T-helper 17 cell (primary cell): ENCODE data around the gene PLCB4. TPM values are rescaled to one million over a fixed set of nuclear protein-coding genes. Genes with fewer than 3 reads are reported as not detected.

Experiments
- ATAC-seq: fragments of 150-1000 bp; cut with Tn5 transposase; 2 replicates; pipeline ENCODE4 v1.10.0; 2021; ENCODE audit warnings: mild to moderate bottlenecking, moderate library complexity
- DNase-seq, 3 donors: peaks; one replicate each; pipeline versions ENCODE4 v3.0.0 to v3.0.0-alpha.2; 2020 to 2021
- H3K9me3 ChIP-seq: one replicate; pipeline ENCODE4 v1.7.0; 2013; ENCODE audit warnings: low read length, mild to moderate bottlenecking; ENCODE audit not compliant: control insufficient read depth, poor library complexity, severe bottlenecking
- H3K27ac Mint-ChIP-seq: one replicate; pipeline ENCODE4 v1.8.0; 2022; ENCODE audit warnings: mild to moderate bottlenecking, moderate library complexity, mixed read lengths
- H3K27me3 Mint-ChIP-seq: one replicate; pipeline ENCODE4 v1.8.0; 2022; ENCODE audit warnings: mixed read lengths
- H3K36me3 Mint-ChIP-seq: one replicate; pipeline ENCODE4 v1.8.0; 2022; ENCODE audit warnings: low read depth, mixed read lengths
- H3K4me1 Mint-ChIP-seq: one replicate; pipeline ENCODE4 v1.8.0; 2022; ENCODE audit warnings: mild to moderate bottlenecking, mixed read lengths
- H3K4me3 Mint-ChIP-seq: one replicate; pipeline ENCODE4 v1.8.0; 2022; ENCODE audit warnings: mild to moderate bottlenecking, moderate library complexity, mixed read lengths
- total RNA-seq, 4 donors: library from RNA in 2 of 4; stranded (reverse) in 2 of 4; gene quantifications; one replicate each; pipeline ENCODE4 v1.2.3 and lab custom pipeline; 2022 to 2026

Gene PLCB4
- total RNA-seq, 2 donors from 2014 or later: 0.52 TPM; not detected in 1

- Mint-ChIP-seq H3K4me3 (no peak overlapping the region), H3K27me3 (no peaks in the 10 kb centered on the region), H3K4me1 (no peaks in the 10 kb centered on the region), H3K27ac (no peak overlapping the region), H3K36me3 (no peaks in the 10 kb centered on the region)
- DNase-seq (no peak), ATAC-seq (no peak)
- H3K9me3 ChIP-seq: no peaks in the 10 kb centered on the region
Measured at GRCh38 chr20:9279918-9280401, 211.1 kb downstream of the PLCB4 start.

DNA sequence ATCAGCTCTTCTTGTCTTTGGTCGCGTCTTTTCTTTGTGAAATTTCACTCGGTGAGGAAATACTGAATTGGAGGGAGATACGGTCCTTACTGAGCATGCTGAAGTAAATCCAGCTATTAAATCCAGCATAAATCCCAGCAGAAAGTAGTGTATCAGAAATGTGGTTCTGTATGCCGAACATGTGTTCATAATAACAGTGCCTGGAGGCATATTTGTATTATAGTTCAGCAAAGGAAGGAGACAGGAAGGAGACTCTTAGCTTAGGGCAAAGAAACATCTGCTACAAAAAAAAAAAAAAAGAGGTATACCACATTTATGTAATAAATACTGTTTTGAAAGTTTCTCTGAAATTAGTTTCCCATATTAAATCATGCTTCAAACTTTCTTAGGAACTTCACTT lies 211.8 kb downstream of the PLCB4 start:
- H3K4me1 Mint-ChIP-seq: no peaks in the 10 kb centered on the region
- no peak for DNase-seq
- no peak for ATAC-seq
- no peak overlapping the region for H3K27ac Mint-ChIP-seq
- H3K9me3 ChIP-seq: no peaks in the 10 kb centered on the region
- no peak overlapping the region for H3K4me3 Mint-ChIP-seq
- no peaks in the 10 kb centered on the region for H3K27me3 Mint-ChIP-seq
- H3K36me3 Mint-ChIP-seq: no peaks in the 10 kb centered on the region

DNA sequence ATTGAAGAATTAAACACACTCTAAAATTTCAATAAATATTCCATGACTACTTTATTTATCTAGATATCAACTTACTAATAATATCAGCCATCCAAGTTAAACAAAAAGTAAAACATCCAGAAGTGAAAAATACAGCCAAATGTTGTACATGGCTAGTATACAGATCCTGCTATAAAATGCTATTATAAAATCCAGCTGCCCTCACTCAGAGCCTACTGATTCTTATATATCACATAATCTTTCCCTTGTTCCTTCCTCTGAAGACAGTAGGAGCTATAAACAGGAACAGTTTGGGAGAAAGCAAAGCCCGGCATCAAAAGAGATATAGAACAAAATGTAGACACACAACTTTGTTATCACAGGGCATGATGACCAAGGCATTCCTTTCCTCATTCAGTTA lies 212.9 kb downstream of the PLCB4 start:
- H3K27me3 Mint-ChIP-seq: no peaks in the 10 kb centered on the region
- ATAC-seq: no peak
- no peaks in the 10 kb centered on the region for H3K4me1 Mint-ChIP-seq
- no peaks in the 10 kb centered on the region for H3K36me3 Mint-ChIP-seq
- no peak overlapping the region for H3K4me3 Mint-ChIP-seq
- H3K9me3 ChIP-seq: no peaks in the 10 kb centered on the region
- H3K27ac Mint-ChIP-seq: no peak overlapping the region
- DNase-seq: no peak

GRCh38 chr20:9285617-9286016 lies 216.7 kb downstream of the PLCB4 start:
- Mint-ChIP-seq H3K4me1 (no peaks in the 10 kb centered on the region), H3K4me3 (no peak overlapping the region), H3K27ac (no peak overlapping the region), H3K27me3 (no peaks in the 10 kb centered on the region), H3K36me3 (no peaks in the 10 kb centered on the region)
- no peaks in the 10 kb centered on the region for H3K9me3 ChIP-seq
- ATAC-seq (no peak), DNase-seq (no peak)

DNA sequence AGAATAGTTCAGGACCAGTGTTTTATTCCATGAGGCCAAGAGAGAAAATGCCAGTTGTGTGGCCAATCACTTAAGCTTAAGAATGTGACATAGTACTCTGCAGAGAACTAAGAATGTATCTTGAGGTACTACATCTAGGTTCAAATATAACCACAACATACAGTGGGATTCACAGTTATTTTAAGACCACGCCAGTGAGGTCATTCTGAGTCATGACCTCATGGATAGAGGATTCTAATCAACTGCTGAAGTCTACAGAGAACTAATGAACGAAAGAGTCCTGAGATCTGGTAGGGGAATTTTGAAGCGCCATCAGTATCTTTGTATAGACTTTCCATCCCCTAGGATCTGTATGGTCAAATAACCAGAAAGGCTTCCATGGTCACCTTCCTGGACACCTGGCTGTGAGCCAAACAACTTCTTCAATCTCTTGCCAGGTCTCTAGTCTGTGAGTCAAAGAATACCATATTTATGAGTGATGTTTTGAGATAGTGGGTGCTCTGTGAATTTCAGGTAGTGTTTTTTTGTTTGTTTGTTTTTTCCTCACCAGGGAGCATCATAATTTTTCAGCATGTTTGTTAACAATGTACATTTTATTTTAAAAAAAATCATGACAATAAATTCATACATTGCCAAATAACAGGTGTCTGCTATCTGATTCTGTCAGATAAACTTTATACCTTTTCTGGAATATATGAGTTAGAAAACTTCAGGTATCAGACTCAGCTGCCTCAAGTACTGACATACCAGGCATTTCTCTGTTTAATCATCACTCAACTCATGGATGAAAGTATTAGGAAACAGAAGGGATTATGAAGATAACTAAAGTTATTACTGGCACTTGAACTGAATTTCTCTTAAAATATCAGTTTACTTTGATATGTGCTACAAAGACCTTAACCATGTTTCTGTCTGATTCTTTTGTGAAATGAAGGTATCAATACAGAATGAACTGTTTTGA lies 217.9 kb downstream of the PLCB4 start:
- no peaks in the 10 kb centered on the region for H3K9me3 ChIP-seq
- Mint-ChIP-seq H3K27me3 (no peaks in the 10 kb centered on the region), H3K36me3 (no peaks in the 10 kb centered on the region), H3K4me3 (no peak overlapping the region), H3K27ac (no peak overlapping the region), H3K4me1 (no peaks in the 10 kb centered on the region)
- DNase-seq (no peak), ATAC-seq (no peak)

DNA sequence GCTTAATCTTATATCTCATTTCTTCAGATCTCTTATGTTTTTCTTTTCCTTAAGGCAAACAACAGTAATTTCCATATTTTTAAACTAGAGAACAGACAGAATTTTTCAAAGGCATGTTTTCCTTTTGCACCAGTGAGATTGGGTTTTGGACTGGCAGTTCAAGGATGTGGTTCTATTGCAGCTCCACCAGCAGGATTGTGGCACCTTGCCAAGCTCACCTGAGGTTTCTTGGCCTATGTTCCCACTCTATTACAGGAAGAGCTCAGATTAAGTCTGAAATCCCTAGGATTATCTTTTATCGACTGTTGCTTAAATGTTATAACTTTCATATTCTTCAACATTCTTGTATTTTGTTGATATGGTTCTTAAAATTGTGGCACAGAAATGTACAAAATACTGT lies 218.9 kb downstream of the PLCB4 start:
- DNase-seq (no peak), ATAC-seq (no peak)
- Mint-ChIP-seq H3K27me3 (no peaks in the 10 kb centered on the region), H3K4me3 (no peak overlapping the region), H3K27ac (no peak overlapping the region), H3K4me1 (no peaks in the 10 kb centered on the region), H3K36me3 (no peaks in the 10 kb centered on the region)
- no peaks in the 10 kb centered on the region for H3K9me3 ChIP-seq

GRCh38 chr20:9290331-9290730 lies 221.4 kb downstream of the PLCB4 start:
- no peaks in the 10 kb centered on the region for H3K9me3 ChIP-seq
- Mint-ChIP-seq H3K27me3 (no peaks in the 10 kb centered on the region), H3K36me3 (no peaks in the 10 kb centered on the region), H3K4me3 (no peak overlapping the region), H3K27ac (no peak overlapping the region), H3K4me1 (no peaks in the 10 kb centered on the region)
- ATAC-seq: no peak
- DNase-seq: no peak

DNA sequence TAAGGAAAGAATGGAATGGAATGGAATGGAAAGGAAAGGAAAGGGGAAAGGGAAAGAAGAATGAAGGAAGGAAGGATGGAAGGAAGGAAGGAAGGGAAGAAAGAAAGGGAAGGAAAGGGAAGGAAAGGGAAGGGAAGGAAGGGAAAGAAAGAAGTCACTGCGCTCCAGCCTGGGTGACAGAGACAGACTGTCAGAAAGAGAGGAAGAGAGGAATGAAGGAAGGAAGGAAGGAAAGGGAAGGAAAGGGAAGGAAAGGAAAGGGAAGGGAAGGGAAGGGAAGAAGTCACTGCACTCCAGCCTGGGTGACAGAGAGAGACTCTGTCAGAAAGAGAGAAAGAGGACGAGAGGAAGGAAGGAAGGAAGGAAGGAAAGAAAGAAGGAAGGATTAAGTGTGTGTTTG lies 224.3 kb downstream of the PLCB4 start:
- Mint-ChIP-seq H3K4me1 (no peaks in the 10 kb centered on the region), H3K36me3 (no peaks in the 10 kb centered on the region), H3K4me3 (no peak overlapping the region), H3K27me3 (no peaks in the 10 kb centered on the region), H3K27ac (no peak overlapping the region)
- H3K9me3 ChIP-seq: no peaks in the 10 kb centered on the region
- DNase-seq: no peak
- no peak for ATAC-seq

DNA sequence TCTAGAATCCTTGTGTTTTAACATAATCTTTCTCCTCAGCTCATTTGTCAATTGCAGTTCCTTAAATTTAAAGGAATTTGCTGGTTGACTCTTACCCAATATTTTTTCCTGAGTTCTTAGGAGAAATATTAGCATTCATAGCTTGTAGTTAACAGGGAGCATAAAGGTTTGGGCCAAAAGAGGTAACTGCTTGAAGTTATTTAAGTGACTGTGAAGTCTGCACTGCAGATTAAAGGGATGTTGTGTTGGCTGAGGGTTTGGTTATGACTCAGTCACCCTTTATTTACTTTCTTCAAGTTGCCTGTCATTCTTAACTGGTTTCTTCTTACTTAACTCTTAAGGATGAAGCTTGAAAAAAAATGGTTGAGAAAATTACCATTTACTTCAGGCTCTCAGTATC lies 225.2 kb downstream of the PLCB4 start:
- Mint-ChIP-seq H3K36me3 (no peaks in the 10 kb centered on the region), H3K4me3 (no peak overlapping the region), H3K27me3 (no peaks in the 10 kb centered on the region), H3K27ac (no peak overlapping the region), H3K4me1 (no peaks in the 10 kb centered on the region)
- DNase-seq (no peak), ATAC-seq (no peak)
- H3K9me3 ChIP-seq: no peaks in the 10 kb centered on the region

- DNase-seq: no peak
Measured at GRCh38 chr20:9298906-9299305, 230.0 kb downstream of the PLCB4 start.

DNA sequence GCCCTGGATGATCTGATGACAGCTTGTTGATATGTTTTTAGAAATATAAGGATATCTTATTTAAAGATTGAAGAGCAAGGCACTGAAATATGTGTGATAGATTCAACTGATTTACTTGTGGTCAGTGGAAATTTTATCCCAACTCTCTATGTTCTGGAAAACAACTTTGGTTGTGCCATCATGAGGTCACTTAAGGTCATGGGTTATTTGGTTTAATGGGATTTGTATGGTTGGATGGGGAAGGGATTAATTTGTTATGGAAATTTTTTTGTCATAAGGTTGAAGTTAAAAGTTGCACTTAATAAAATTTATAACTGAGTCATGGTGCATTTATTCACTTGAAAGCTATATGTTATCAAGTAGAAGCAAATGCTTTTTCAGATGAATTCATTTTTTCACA lies 231.2 kb downstream of the PLCB4 start:
- DNase-seq (no peak), ATAC-seq (no peak)
- Mint-ChIP-seq H3K4me3 (no peak overlapping the region), H3K27ac (no peak overlapping the region), H3K4me1 (no peaks in the 10 kb centered on the region), H3K36me3 (no peaks in the 10 kb centered on the region), H3K27me3 (no peaks in the 10 kb centered on the region)
- H3K9me3 ChIP-seq: no peaks in the 10 kb centered on the region

More at GRCh38 chr20:9298906-9299305, 230.0 kb downstream of the PLCB4 start:
- ATAC-seq: no peak
- Mint-ChIP-seq H3K36me3 (no peaks in the 10 kb centered on the region), H3K27ac (no peak overlapping the region), H3K27me3 (no peaks in the 10 kb centered on the region), H3K4me3 (no peak overlapping the region), H3K4me1 (no peaks in the 10 kb centered on the region)
- H3K9me3 ChIP-seq: no peaks in the 10 kb centered on the region

GRCh38 chr20:9300534-9300933 lies 231.6 kb downstream of the PLCB4 start:
- H3K4me3 Mint-ChIP-seq: no peak overlapping the region
- no peak overlapping the region for H3K27ac Mint-ChIP-seq

GRCh38 chr20:9301129-9302090 lies 232.5 kb downstream of the PLCB4 start:
- no peaks in the 10 kb centered on the region for H3K27me3 Mint-ChIP-seq
- H3K27ac Mint-ChIP-seq: no peak overlapping the region
- H3K36me3 Mint-ChIP-seq: no peaks in the 10 kb centered on the region
- H3K9me3 ChIP-seq: no peaks in the 10 kb centered on the region
- no peak overlapping the region for H3K4me3 Mint-ChIP-seq
- DNase-seq (no peak), ATAC-seq (no peak)
- H3K4me1 Mint-ChIP-seq: no peaks in the 10 kb centered on the region

More at GRCh38 chr20:9300534-9300933, 231.6 kb downstream of the PLCB4 start:
- no peaks in the 10 kb centered on the region for H3K9me3 ChIP-seq
- ATAC-seq: no peak
- Mint-ChIP-seq H3K36me3 (no peaks in the 10 kb centered on the region), H3K27me3 (no peaks in the 10 kb centered on the region), H3K4me1 (no peaks in the 10 kb centered on the region)
- no peak for DNase-seq
